Stomach (tissue), 4 donors: ENCODE data around the gene MSI1.
"Not testable (repeated sequence)": the region's sequence is repeated elsewhere in the genome, so short reads cannot be mapped to it uniquely, and the experiment has no call there.

Source experiments
- CTCF ChIP-seq, 7 experiments: fragments of 450-650 bp in 4 of 7; fragments of 200-600 bp in 3 of 7; sonication (generic) in 3 of 7; IDR thresholded peaks; one replicate each; pipeline ENCODE4 v1.5.1; 2016 to 2019; ENCODE audit warnings: antibody characterized with exemption in 7 of 7, control low read depth in 2 of 7, mild to moderate bottlenecking in 1 of 7
- EP300 ChIP-seq: sonication (generic); formaldehyde crosslinking; IDR thresholded peaks from one replicate; pipeline ENCODE4 v1.6.1; 2017; ENCODE audit warnings: antibody characterized with exemption
- POLR2A ChIP-seq, 4 donors: fragments of 450-650 bp; IDR thresholded peaks; one replicate each; pipeline ENCODE4 v1.6.1; 2016; ENCODE audit warnings: antibody characterized with exemption in 4 of 4, control low read depth in 2 of 4, mild to moderate bottlenecking in 1 of 4, moderate library complexity in 1 of 4
- POLR2AphosphoS5 ChIP-seq, 3 donors: sonication (generic); formaldehyde crosslinking; IDR thresholded peaks; one replicate each; pipeline ENCODE4 v1.6.1; 2016; ENCODE audit warnings: antibody characterized with exemption in 3 of 3

- TF ChIP-seq CTCF (IDR thresholded peaks at IDR 0.05); POLR2A (IDR thresholded peaks at IDR 0.05); EP300; POLR2AphosphoS5 (IDR thresholded peaks at IDR 0.05): not testable (repeated sequence)
Measured at GRCh38 chr12:120336392-120336791, 32.6 kb downstream of the MSI1 start.
